GM21447 (cell line): ENCODE results near the gene LRRC28.

ENCODE experiments used
- ATAC-seq: cut with Tn5 transposase; IDR thresholded peaks from one replicate; pipeline ENCODE4 v1.9.1; 2021; ENCODE audit not compliant: unreplicated experiment

The LRRC28 gene

GRCh38 chr15:99414755-99415731, 163.8 kb downstream of the LRRC28 start:
- ATAC-seq = no peak

- ATAC-seq = no peak
These were observed 165.2 kb downstream of the LRRC28 start for GRCh38 chr15:99416191-99417188.

DNA sequence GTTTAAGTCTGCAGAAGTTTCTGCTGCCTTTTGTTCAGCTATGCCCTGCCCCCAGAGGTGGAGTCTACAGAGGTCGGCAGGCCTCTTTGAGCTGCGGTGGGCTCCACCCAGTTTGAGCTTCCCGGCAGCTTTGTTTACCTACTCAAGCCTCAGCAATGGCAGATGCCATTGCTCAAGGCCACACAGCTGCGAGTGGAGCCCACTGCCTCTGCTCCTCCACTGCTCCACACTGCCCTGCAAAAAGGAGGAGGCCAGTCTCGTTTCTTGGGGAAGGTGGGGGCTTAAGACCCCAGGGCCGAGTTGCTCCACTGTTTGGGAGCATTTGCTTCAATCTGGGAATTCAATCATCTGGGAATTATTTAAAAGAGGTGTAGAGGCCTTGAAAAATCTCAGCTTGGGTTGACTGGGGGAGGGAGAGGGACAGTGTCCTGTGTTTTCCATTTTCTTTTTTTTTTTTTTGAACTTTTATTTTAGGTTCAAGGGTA, 169.9 kb downstream of the LRRC28 start:
- no peak for ATAC-seq

DNA sequence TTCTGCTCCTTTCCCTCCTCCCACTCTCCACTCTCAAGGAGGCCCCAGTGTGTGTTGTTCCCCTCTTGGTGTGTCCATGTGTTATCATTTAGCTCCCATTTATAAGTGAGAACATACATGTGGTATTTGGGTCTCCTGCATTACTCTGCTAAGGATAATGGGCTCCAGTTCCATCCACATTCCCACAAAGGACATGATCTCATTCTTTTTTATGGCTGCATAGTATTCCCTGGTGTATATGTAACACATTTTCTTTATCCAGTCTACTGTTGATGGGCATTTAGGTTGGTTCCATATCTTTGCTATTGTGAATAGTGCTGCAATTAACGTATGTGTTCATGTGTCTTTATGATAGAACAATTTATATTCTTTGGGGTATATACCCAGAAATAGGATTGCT, 170.5 kb downstream of the LRRC28 start:
- no peak for ATAC-seq

DNA sequence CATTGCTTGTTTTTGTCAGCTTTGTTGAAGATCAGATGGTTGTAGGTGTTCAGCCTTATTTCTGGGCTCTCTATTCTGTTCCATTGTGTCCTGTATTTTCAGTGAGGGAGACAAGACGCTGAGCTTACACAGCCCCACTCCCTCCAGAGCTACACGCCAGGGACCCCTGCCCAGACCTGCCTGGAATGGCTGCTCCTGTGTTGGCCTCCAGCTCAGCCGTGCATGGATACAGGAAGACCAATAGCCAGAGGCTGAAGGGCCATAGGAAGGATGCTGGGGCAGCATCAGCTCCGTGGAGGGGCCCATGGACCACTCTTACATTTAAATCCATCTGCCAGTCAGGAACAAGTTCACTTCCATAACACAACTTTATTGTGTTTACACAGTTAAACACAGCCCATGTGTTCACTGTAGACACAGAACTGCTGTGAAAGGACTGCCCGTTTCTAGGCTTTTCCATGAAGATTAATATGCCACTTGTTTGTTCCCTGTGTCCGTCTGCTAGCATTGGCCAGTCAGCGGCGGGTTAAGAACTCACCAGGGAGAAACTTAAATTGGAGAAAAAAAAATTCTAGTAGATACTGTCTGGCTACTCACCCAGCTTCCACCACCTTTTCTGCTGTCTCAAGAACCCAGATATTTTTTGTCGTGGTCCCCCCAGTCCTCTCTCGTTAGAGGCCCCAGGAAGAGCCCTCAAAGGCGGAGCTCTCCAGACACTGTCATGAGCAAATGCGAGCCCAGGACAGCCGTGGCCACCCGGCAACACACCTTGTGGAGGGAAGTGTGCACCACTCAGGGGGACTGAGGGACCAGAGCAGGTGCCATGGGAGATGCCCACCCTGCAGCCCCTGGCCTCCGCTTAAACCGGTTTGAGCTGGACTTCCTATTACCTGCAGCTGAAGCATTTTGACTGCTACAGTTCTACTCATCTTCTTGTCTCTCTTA, 172.2 kb downstream of the LRRC28 start:
- no peak for ATAC-seq

DNA sequence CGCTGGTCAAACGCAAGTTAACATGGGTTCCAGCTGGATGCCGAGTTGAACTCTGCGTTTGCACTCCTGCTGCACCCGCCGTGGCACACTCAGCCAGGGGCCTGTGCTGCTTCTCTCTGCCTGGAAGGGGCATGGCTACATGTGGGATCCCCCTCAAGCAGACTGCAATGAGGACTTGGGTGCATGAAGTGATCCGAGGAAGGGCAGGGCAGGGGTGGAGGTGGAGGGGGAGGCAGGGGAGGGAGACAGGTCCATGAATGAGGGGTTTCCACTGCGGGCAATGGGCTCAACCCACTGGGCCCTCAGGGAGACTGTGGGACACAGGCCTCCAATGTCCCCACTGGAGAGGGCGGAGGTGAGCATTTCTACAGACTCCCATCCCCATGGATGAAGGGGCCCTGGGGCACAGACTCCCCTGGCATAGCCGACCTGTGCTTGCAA, 172.9 kb downstream of the LRRC28 start:
- no peak for ATAC-seq

DNA sequence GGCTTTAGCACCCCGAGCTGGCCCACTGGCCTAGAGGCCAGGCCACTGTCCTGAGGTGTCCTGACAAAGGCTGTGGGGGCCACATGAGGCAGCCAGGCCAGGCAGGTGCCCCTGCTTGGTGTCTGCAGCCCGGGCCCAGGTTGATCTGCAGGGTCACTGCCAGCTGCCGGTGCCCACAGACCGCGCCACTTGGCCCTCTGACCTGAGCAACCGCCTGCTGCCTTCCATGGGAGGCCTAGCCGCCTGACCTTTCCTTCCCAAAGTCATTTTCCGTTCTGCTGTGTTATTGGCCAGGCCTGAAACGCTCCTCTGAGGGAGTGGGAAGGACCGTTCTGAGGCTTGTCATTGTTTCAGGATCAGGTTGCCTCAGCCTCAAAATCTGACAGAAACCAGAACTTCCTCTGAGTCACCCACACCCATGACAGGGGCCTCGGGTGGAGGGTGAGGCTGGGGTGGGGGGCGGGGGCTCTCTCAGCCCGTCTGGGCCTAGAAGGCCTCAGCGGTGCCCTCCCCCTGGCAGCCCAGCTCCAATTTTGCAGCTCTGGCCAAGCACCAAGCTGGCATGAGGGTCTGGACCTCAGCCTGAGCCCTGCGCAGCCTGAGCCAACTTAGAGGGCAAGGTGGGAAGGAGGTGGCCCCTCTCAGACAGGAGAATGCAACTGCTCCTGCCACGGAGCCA, 173.8 kb downstream of the LRRC28 start:
- peak; percentile 81 for ATAC-seq

GRCh38 chr15:99425657-99426301, 174.5 kb downstream of the LRRC28 start:
- no peak for ATAC-seq

- no peak for ATAC-seq
These were observed 175.3 kb downstream of the LRRC28 start for GRCh38 chr15:99426431-99427105.

- no peak for ATAC-seq
These were observed 175.9 kb downstream of the LRRC28 start for GRCh38 chr15:99427210-99427609.

GRCh38 chr15:99427668-99428361, 176.5 kb downstream of the LRRC28 start:
- no peak for ATAC-seq

DNA sequence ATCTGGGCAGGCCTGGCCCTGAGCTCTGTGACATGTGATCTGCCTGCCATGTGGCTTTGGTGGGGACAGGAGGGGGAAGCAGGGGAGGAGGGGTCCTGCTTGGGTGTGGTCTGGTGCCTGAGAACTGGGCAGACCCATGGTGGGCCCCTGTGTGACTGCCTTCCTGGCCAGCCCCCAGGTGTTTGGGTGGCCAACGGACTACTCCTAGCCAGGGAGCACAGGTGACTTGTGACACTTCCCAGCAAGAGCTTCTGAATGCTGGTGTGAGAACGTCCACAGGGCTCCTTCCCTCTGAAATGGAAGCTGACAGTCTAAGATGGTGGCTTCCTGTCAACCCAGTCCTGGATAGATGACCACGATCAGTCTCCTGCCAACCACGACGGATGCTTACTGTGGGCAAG, 178.4 kb downstream of the LRRC28 start:
- no peak for ATAC-seq

GRCh38 chr15:99430881-99431401, 179.7 kb downstream of the LRRC28 start:
- ATAC-seq = no peak

DNA sequence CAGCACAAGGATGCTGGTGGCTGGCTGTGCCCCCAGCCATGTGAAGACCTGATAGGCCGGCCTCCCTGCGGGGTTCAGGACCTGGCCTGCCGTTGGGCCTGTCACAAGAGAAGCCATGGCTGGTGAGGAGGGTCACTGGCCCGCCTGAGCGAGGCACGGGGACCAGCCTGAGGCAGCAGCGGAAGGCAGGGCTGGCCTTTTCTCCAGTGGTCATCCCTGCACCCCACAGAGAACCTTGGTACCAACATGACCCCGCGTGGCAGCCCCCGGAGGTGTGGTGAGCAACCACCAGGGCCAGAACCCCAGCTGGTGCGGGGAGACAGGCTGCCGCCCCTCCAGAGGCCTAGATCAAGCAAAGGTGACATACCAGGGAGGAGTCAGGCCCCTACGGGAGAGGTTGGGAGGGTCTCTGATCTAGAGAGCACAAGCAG, 180.4 kb downstream of the LRRC28 start:
- no peak for ATAC-seq

DNA sequence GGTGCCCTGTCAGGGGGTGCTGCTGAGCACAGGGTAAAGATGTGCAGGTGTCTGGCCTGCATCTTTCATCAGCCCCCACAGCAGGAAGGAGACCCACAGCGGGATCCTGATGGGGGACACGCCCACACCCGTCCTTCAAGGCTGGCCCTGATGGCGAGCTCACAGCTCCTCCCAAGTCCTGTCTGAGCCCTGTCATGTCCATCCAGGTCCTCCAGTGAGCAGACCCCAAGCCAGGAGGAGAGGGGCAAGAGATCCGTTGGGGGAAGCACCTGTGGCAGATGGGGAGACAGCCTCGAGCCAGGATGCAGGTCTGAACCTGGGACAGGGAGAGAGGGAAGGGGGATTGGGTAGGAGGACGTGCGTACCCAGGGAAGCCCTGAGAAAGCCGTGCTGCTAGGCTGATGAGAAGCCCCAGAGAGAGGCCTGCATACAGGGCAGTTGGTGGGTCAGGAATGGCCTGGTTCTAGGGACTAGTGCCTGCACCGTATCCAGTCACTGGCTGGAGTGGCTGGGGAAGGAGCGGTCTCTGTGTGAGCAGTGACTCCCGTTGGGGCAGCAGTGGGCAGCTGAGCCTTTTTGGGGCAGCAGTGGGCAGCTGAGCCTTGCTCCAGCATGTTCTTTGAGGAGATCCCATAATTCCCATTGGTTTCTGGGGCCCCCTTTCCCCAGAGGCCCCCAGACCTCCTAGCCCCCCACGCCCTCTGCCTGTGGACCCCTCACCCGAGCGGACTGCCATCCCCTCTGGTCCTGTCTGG, 181.2 kb downstream of the LRRC28 start:
- ATAC-seq = no peak

- ATAC-seq = no peak
These were observed 181.9 kb downstream of the LRRC28 start for GRCh38 chr15:99433026-99433756.
